Testis (tissue), 3 donors: Measurements from ENCODE around the gene NCKAP5. TPM values are rescaled to one million over a fixed set of nuclear protein-coding genes. Genes with fewer than 3 reads are reported as not detected.

Source experiments
- DNase-seq: peaks from one replicate; pipeline ENCODE4 v3.0.0-alpha.2; 2019
- H3K27ac ChIP-seq, 2 donors: fragments of 200-600 bp; sonication (generic); one replicate each; pipeline ENCODE4 v1.5.1; 2019
- H3K27me3 ChIP-seq: fragments of 200-600 bp; sonication (generic); one replicate; pipeline ENCODE4 v1.5.1; 2019
- H3K36me3 ChIP-seq: fragments of 200-600 bp; sonication (generic); one replicate; pipeline ENCODE4 v1.5.1; 2017; ENCODE audit warnings: low read depth; ENCODE audit errors: missing control alignments
- H3K4me1 ChIP-seq: fragments of 200-600 bp; sonication (generic); one replicate; pipeline ENCODE4 v1.5.1; 2019
- H3K4me3 ChIP-seq, 2 donors: fragments of 200-600 bp; sonication (generic); one replicate each; pipeline ENCODE4 v1.5.1; 2017 to 2019
- H3K9me3 ChIP-seq: fragments of 200-600 bp; sonication (generic); one replicate; pipeline ENCODE4 v1.5.1; 2017
- POLR2A ChIP-seq: fragments of 450-650 bp; IDR thresholded peaks from one replicate; pipeline ENCODE4 v1.6.1; 2017; ENCODE audit warnings: antibody characterized with exemption, mild to moderate bottlenecking, moderate library complexity
- WGBS, 2 donors: methylation state at CpG; one replicate each; pipeline ENCODE4 v1.1.5; 2018; 5-methylcytosine and 5-hydroxymethylcytosine counted together
- intact Hi-C: fragments of 100-400 bp; cut with DNase I; formaldehyde crosslinking; loops from one replicate; pipeline ENCODE4 v1.15.1; 2023; ENCODE audit warnings: low total_unique reads
- polyA plus RNA-seq: library from polyadenylated mRNA; stranded (reverse); fragments of 350-450 nt; fragmentation: Illumina TruSeq; extraction: RNeasy Lipid Tissue Mini Kit (QIAGEN cat#74804); gene quantifications from one replicate; pipeline ENCODE4 v1.2.3, GENCODE V29; 2014; ENCODE audit warnings: low read depth, low replicate concordance; ENCODE audit not compliant: insufficient read depth
- total RNA-seq, 2 donors: library from RNA; depleted of rRNA; stranded (reverse); fragments of >200 nt; gene quantifications; one replicate each; pipeline ENCODE4 v1.2.3, GENCODE V29; 2016
- TF ChIP-seq, protein P1 (sequence below), 3 experiments: fragments of 450-650 bp in 2 of 3; fragments of 200-600 bp in 1 of 3; sonication (generic) in 1 of 3; IDR thresholded peaks; one replicate each; pipeline ENCODE4 v1.5.1; 2016 to 2019; ENCODE audit warnings: antibody characterized with exemption in 3 of 3, mild to moderate bottlenecking in 2 of 3, moderate library complexity in 1 of 3

Gene NCKAP5
- total and polyA plus RNA-seq, 3 donors from 2014 or later, result 3.0 to 7.6 (median 6.3) TPM

DNA sequence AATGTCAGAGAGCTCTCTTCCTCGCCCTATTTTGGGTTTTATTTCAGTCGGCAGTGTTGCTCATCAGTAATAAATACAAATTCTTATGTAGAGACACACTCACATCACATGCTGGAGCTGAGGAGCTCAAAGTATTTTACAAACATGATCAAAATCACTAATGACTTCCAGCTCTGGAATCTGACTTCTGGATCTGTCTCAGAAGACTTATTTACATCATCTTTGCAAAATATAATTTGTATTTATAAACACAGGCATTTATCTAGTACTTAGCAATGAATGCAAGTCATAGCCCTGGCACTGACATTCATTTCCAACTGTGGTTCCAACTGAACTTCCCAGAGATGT, 327.1 kb downstream of the NCKAP5 start:
- Histone ChIP-seq H3K4me3 (no peak overlapping the region), H3K27me3 (no peaks in the 10 kb centered on the region), H3K27ac (peak overlapping the region in 1 of 2 donors; percentile 20), H3K4me1 (no peaks in the 10 kb centered on the region), H3K9me3 (no peaks in the 10 kb centered on the region), H3K36me3 (no peaks in the 10 kb centered on the region)
- 41 to 43% methylated on average over 2 of the region's 2 CpGs for WGBS, 2 donors
- TF ChIP-seq POLR2A, result no peak
- intact Hi-C loops, result no loop called here
- DNase-seq, result no peak

DNA sequence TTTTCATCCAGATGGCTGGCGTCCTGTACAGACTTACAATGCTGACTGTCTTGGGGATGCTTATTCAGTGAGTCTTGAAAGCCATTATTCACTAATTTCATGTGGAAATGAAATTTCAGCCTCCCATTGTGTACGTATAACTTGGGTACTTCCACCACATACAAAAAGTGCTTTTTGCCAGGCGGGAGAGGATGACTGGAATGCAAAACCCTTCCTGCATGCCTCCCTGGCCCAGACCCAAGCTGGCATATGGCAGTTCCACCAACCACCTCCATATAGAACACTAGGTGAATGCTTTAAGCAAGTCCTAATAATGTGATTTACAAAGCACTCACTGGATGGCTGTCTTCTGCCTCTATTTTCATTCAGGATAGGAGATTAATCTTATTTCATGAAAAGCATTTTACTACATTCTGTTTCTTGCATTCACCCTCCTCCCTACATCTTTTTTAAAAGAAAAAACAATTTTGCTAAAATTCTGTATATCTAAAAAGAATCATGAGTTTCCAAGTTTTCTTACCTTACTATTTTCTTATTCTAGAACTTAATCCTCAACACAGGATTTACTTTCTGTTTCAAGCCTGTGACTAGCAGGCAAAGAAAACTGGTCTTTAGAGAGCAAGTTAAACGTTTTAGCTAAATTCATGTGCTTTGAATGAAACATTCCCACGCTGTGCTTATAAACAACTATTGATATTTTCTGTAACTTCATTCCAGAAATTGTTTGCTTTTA, 327.6 kb downstream of the NCKAP5 start:
- DNase-seq, result no peak
- TF ChIP-seq, protein P1, sequence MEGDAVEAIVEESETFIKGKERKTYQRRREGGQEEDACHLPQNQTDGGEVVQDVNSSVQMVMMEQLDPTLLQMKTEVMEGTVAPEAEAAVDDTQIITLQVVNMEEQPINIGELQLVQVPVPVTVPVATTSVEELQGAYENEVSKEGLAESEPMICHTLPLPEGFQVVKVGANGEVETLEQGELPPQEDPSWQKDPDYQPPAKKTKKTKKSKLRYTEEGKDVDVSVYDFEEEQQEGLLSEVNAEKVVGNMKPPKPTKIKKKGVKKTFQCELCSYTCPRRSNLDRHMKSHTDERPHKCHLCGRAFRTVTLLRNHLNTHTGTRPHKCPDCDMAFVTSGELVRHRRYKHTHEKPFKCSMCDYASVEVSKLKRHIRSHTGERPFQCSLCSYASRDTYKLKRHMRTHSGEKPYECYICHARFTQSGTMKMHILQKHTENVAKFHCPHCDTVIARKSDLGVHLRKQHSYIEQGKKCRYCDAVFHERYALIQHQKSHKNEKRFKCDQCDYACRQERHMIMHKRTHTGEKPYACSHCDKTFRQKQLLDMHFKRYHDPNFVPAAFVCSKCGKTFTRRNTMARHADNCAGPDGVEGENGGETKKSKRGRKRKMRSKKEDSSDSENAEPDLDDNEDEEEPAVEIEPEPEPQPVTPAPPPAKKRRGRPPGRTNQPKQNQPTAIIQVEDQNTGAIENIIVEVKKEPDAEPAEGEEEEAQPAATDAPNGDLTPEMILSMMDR (IDR thresholded peaks at IDR 0.05), result no peak
- no peak for TF ChIP-seq POLR2A
- no peaks in the 10 kb centered on the region for H3K27me3 ChIP-seq
- no peaks in the 10 kb centered on the region for H3K9me3 ChIP-seq
- no peaks in the 10 kb centered on the region for H3K4me1 ChIP-seq
- no peak overlapping the region for H3K4me3 ChIP-seq
- H3K36me3 ChIP-seq, result no peaks in the 10 kb centered on the region
- H3K27ac ChIP-seq, result peak overlapping the region in 1 of 2 donors; percentile 20
- 55 to 65% methylated on average over 5 of the region's 5 CpGs for WGBS, 2 donors
- intact Hi-C loops, result no loop called here

DNA sequence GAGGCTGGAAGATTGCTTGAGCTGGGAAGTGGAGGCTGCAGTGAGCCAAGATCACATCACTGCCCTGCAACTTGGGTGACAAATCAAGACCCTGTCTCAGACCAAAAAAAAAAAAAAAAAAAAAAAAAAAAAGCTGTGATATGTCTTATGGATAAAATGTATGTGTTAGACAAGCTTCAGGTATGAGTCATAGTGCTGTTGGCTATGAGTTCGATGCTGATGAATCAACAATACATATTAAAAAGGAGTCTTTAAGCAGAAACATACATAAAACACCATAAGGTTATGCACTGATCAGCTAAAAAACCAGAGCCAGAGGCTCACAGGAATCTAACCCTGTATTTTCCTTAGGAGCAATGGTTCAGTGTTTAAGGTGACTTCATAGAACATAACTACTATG, 332.3 kb downstream of the NCKAP5 start:
- no peaks in the 10 kb centered on the region for H3K9me3 ChIP-seq
- no peaks in the 10 kb centered on the region for H3K36me3 ChIP-seq
- no peak overlapping the region for H3K4me3 ChIP-seq
- H3K4me1 ChIP-seq, result peaks cover 14% of the 10 kb centered on the region
- 92 to 94% methylated on average over 1 of the region's 1 CpG for WGBS, 2 donors
- TF ChIP-seq, protein P1 (IDR thresholded peaks at IDR 0.05), result no peak
- TF ChIP-seq POLR2A, result no peak
- intact Hi-C loops, result no loop called here
- no peak for DNase-seq
- no peaks in the 10 kb centered on the region for H3K27me3 ChIP-seq
- no peak overlapping the region for H3K27ac ChIP-seq

DNA sequence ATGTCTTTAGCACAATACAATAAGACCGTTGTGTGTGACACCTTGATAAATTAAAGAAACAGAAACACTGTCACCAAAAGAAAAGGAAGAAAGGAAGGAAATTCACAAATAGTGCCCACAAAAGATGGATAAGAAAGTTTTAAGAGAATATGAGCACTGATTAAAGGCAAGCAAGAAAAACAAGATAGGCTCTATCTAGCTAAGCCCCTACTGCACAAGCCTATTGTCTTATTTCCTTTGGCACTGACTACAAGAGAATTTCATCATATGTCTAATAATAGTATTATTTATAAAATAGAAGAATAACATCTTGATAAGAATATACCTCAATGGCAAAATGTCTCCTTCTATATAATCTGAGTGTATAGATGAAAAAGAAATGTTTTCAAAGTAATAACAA, 335.7 kb downstream of the NCKAP5 start:
- DNase-seq, result no peak
- Histone ChIP-seq H3K9me3 (no peaks in the 10 kb centered on the region), H3K27ac (no peak overlapping the region), H3K36me3 (no peaks in the 10 kb centered on the region), H3K27me3 (no peaks in the 10 kb centered on the region), H3K4me1 (peaks cover 14% of the 10 kb centered on the region), H3K4me3 (no peak overlapping the region)
- intact Hi-C loops, result no loop called here
- 48 to 67% methylated on average over 1 of the region's 1 CpG for WGBS, 2 donors
- no peak for TF ChIP-seq POLR2A
- TF ChIP-seq, protein P1 (IDR thresholded peaks at IDR 0.05), result no peak

DNA sequence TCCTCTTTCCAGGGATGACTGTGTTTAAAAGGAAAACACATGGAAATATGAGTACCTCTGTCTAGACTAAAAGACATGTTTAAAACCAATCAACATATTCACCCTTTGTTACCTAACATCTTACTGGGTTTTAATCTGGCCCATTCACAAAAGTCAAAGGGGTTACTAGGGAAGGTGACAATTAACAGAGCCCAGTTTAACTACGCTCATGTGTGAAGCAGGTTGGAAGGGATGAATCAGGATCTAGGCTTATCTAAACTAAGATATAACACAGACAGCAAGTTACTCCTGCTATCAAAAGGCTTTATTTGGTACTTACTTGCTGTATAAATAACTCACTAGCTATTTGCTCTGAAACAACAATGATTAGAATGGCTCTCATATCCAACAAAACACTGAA, 337.0 kb downstream of the NCKAP5 start:
- Histone ChIP-seq H3K27me3 (no peaks in the 10 kb centered on the region), H3K36me3 (no peaks in the 10 kb centered on the region), H3K27ac (no peak overlapping the region), H3K4me1 (peaks cover 14% of the 10 kb centered on the region), H3K4me3 (no peak overlapping the region), H3K9me3 (no peaks in the 10 kb centered on the region)
- no peak for DNase-seq
- 67 to 77% methylated on average over 1 of the region's 1 CpG for WGBS, 2 donors
- TF ChIP-seq, protein P1 (IDR thresholded peaks at IDR 0.05), result no peak
- no peak for TF ChIP-seq POLR2A
- intact Hi-C loops, result no loop called here
